ENCODE measurements around the gene OMP. TPM values are rescaled to one million over a fixed set of nuclear protein-coding genes. Genes with fewer than 3 reads are reported as not detected.

The OMP gene
- total RNA-seq, 1 donor from 2014 or later, result not detected

- FAIRE-seq, result no peak
- Histone ChIP-seq H3K27me3 (ENCODE audit: control insufficient read depth, insufficient read depth, low read length) (no peaks in the 10 kb centered on the region), H3K4me3 (ENCODE audit: low read depth, low read length) (no peak overlapping the region), H3K36me3 (ENCODE audit: control insufficient read depth, insufficient read depth, low read length) (no peaks in the 10 kb centered on the region)
- no peak for DNase-seq (ENCODE audit: low read depth)
- no peak for TF ChIP-seq CTCF (IDR thresholded peaks at IDR 0.05; ENCODE audit: insufficient read depth, low read length, severe bottlenecking)
These were observed 12.6 kb upstream of the OMP start for GRCh38 chr11:77090046-77090372.

DNA sequence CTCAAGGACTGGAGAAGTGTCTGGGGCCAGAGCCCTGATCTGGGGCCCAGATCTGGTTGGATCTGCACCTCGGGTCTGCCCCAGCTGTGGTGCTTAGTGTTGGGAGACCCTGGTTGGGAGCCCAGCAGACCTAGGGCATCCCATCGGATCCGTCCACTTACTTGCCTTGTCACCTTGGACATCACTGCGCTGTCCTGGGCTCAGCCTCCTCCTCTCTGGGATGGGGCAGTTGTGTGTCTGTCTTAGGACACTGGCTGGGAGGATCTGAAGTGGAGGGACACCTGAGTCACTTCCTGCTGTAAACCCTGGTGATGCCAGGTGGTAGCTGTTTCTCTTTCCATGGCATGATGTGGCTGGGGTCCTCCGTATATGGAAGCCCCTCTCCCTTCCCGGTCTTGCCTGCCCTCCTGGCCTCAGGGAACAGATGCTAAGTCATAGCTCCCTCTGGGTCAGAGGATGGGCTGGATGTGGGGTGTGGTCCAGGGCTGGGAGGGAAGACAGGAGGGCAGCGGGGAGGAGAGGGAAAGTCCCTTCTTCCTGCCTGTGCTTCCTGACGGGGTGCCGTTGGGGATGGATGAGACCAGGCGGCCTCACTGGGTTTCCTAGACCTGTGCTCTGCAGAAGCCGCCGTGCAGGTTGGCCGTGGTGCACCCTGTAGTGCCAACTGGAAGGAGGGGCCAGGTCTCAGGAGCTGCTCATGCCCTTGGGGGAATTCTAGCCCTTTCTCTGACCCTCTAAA lies 12.1 kb upstream of the OMP start:
- peak; percentile 75 for FAIRE-seq
- DNase-seq (ENCODE audit: low read depth), result no peak
- no peaks in the 10 kb centered on the region for H3K27me3 ChIP-seq (ENCODE audit: control insufficient read depth, insufficient read depth, low read length)
- no peak overlapping the region for H3K4me3 ChIP-seq (ENCODE audit: low read depth, low read length)
- H3K36me3 ChIP-seq (ENCODE audit: control insufficient read depth, insufficient read depth, low read length), result no peaks in the 10 kb centered on the region
- TF ChIP-seq CTCF (IDR thresholded peaks at IDR 0.05; ENCODE audit: insufficient read depth, low read length, severe bottlenecking), result no peak

DNA sequence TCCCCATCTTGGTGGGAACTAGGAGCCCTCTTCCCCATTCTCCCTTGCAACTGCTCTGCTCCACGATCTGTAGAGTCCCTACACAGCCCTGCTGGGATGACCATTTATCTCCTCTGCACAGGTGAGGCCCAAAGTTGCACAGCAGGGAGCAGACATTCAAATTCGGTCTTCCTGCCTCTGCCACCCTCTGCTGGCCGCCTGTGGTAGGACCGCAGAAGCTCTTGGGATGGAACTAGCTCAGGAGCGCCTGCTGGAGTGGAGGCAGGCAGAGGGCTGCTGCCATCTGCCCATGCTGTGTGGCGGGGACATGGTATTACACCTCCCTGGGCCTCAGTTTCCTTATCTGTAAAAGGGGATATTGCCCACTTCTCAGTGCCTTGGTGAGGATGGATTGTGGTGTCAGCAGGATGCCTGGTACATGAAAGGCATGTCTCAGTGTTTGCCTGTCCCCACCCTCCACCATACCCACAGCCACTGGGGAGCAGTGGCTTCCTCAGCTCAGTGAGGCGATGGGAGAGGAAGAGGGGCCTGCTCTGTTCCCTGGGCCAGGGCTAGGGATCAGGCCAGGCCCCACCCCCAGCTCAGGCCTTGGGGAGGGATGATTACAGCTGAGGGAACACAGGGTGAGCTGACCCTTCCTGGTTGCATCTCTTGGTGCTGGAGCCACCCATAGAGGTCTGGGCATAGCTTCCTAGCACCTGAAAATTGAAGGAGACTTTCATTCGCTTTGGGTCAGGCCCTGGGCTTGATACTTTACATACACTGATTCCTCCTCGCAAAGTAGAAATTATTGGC lies 11.3 kb upstream of the OMP start:
- no peaks in the 10 kb centered on the region for H3K36me3 ChIP-seq (ENCODE audit: control insufficient read depth, insufficient read depth, low read length)
- DNase-seq (ENCODE audit: low read depth) (peak; percentile 70), FAIRE-seq (peak; percentile 23)
- TF ChIP-seq CTCF (IDR thresholded peaks at IDR 0.05; ENCODE audit: insufficient read depth, low read length, severe bottlenecking), result peak; percentile 95
- no peaks in the 10 kb centered on the region for H3K27me3 ChIP-seq (ENCODE audit: control insufficient read depth, insufficient read depth, low read length)
- no peak overlapping the region for H3K4me3 ChIP-seq (ENCODE audit: low read depth, low read length)

GRCh38 chr11:77092382-77092781 lies 10.3 kb upstream of the OMP start:
- DNase-seq (ENCODE audit: low read depth) (no peak), FAIRE-seq (no peak)
- Histone ChIP-seq H3K4me3 (ENCODE audit: low read depth, low read length) (no peak overlapping the region), H3K36me3 (ENCODE audit: control insufficient read depth, insufficient read depth, low read length) (no peaks in the 10 kb centered on the region), H3K27me3 (ENCODE audit: control insufficient read depth, insufficient read depth, low read length) (no peaks in the 10 kb centered on the region)
- no peak for TF ChIP-seq CTCF (IDR thresholded peaks at IDR 0.05; ENCODE audit: insufficient read depth, low read length, severe bottlenecking)

- no peak for DNase-seq (ENCODE audit: low read depth)
- no peak for FAIRE-seq
These were observed 9.4 kb upstream of the OMP start for GRCh38 chr11:77093056-77093891.

More at GRCh38 chr11:77093056-77093891, 9.4 kb upstream of the OMP start:
- no peak for TF ChIP-seq CTCF (IDR thresholded peaks at IDR 0.05; ENCODE audit: insufficient read depth, low read length, severe bottlenecking)
- Histone ChIP-seq H3K36me3 (ENCODE audit: control insufficient read depth, insufficient read depth, low read length) (no peaks in the 10 kb centered on the region), H3K4me3 (ENCODE audit: low read depth, low read length) (no peak overlapping the region), H3K27me3 (ENCODE audit: control insufficient read depth, insufficient read depth, low read length) (no peaks in the 10 kb centered on the region)
